Measurements from ENCODE around the gene MAN2B2. TPM values are rescaled to one million over a fixed set of nuclear protein-coding genes. Genes with fewer than 3 reads are reported as not detected.
A peak's percentile ranks its signal among the peaks of the same experiment; 100 is the strongest.

MAN2B2 gene
- total and polyA plus RNA-seq, 7 experiments from 2014 or later: 10.5 to 56.2 (median 32.3) TPM

- H3K9me3 Mint-ChIP-seq: peaks cover 0 to 4% (median 0%) of the 10 kb centered on the region in 11 donors
- no peak overlapping the region for H3K4me3 ChIP-seq (ENCODE audit: low read length)
- ChIA-PET CTCF (no interaction called here), POLR2A (interaction anchor here (0.5 to 1.6 kb wide), 2 partner anchors 20 to 1333 kb away, joined by 4 to 5 read pairs; partner anchors contain the start of gene MRFAP1)
- no peaks in the 10 kb centered on the region for H3K27me3 Mint-ChIP-seq
- H3K4me3 Mint-ChIP-seq: no peak overlapping the region
- H3K27me3 ChIP-seq (ENCODE audit: control insufficient read depth in 2 of 2, insufficient read depth in 2 of 2, low read length in 2 of 2): no peaks in the 10 kb centered on the region
- intact Hi-C loops (cut with micrococcal nuclease): no loop called here
- H3K27ac Mint-ChIP-seq: no peak overlapping the region
- DNase-seq (no peak), ATAC-seq (no peak)
- H3K4me1 ChIP-seq (ENCODE audit: control insufficient read depth in 2 of 2, insufficient read depth in 2 of 2, low read length in 2 of 2): no peaks in the 10 kb centered on the region
- H3K36me3 ChIP-seq (ENCODE audit: control insufficient read depth in 2 of 3, insufficient read depth in 3 of 3, low read length in 3 of 3): peaks cover 0 to 61% (median 7%) of the 10 kb centered on the region in 3 experiments
- H3K9me3 ChIP-seq (ENCODE audit: control insufficient read depth in 2 of 3, low read length in 3 of 3): no peaks in the 10 kb centered on the region
- H3K4me1 Mint-ChIP-seq: no peaks in the 10 kb centered on the region
- no peak overlapping the region for H3K27ac ChIP-seq (ENCODE audit: low read depth, low read length)
- peaks cover 19 to 50% (median 27%) of the 10 kb centered on the region in 5 donors for H3K36me3 Mint-ChIP-seq
These were observed 44.7 kb downstream of the MAN2B2 start for GRCh38 chr4:6619466-6620255.

DNA sequence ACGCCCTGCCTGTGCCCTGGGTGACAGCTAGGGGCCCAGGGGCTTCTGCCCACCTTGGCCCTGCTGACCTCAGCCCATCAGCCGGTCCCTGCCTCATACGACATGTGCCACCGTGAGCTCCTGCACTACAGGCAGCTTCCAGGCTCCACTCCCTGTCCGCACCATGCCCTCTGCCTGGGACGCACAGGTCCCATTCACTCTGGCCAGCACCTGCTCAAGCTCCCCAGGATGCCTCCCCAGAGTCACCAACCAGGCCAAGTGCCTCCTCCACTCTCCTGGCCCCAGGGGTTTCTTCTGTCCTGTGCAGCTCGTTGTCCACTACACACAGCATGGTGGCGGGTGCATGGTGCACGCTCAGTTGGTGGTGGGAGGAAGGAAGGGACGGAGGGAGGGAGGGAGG, 45.3 kb downstream of the MAN2B2 start:
- intact Hi-C loops (cut with micrococcal nuclease): no loop called here
- ChIA-PET CTCF (no interaction called here), POLR2A (interaction anchor here (1.6 kb wide), 1 partner anchor 20 kb away, joined by 5 read pairs; the partner anchor contains the start of gene MRFAP1)
- peaks cover 19 to 45% (median 27%) of the 10 kb centered on the region in 5 donors for H3K36me3 Mint-ChIP-seq
- Histone ChIP-seq H3K27ac (ENCODE audit: low read depth, low read length) (no peak overlapping the region), H3K36me3 (ENCODE audit: control insufficient read depth in 2 of 3, insufficient read depth in 3 of 3, low read length in 3 of 3) (peaks cover 0 to 55% (median 7%) of the 10 kb centered on the region in 3 experiments), H3K4me3 (ENCODE audit: low read length) (no peak overlapping the region), H3K4me1 (ENCODE audit: control insufficient read depth in 2 of 2, insufficient read depth in 2 of 2, low read length in 2 of 2) (no peaks in the 10 kb centered on the region), H3K9me3 (ENCODE audit: control insufficient read depth in 2 of 3, low read length in 3 of 3) (no peaks in the 10 kb centered on the region), H3K27me3 (ENCODE audit: control insufficient read depth in 2 of 2, insufficient read depth in 2 of 2, low read length in 2 of 2) (no peaks in the 10 kb centered on the region)
- H3K27me3 Mint-ChIP-seq: no peaks in the 10 kb centered on the region
- peak overlapping the region in 1 of 9 donors; percentile 74 for H3K27ac Mint-ChIP-seq
- no peak overlapping the region for H3K4me3 Mint-ChIP-seq
- peaks cover 0 to 4% (median 0%) of the 10 kb centered on the region in 11 donors for H3K9me3 Mint-ChIP-seq
- DNase-seq: no peak
- ATAC-seq: no peak
- H3K4me1 Mint-ChIP-seq: no peaks in the 10 kb centered on the region

- Mint-ChIP-seq H3K4me3 (no peak overlapping the region), H3K27me3 (no peaks in the 10 kb centered on the region), H3K36me3 (peaks cover 18 to 41% (median 25%) of the 10 kb centered on the region in 5 donors), H3K9me3 (peaks cover 0 to 4% (median 0%) of the 10 kb centered on the region in 11 donors), H3K27ac (peak overlapping the region in 4 of 9 donors; percentile 20 to 66 (median 46)), H3K4me1 (no peaks in the 10 kb centered on the region)
- ChIA-PET CTCF (no interaction called here), POLR2A (interaction anchor here (1.6 kb wide), 1 partner anchor 19 kb away, joined by 5 read pairs; the partner anchor contains the start of gene MRFAP1)
- DNase-seq (no peak), ATAC-seq (no peak)
- Histone ChIP-seq H3K4me3 (ENCODE audit: low read length) (no peak overlapping the region), H3K9me3 (ENCODE audit: control insufficient read depth in 2 of 3, low read length in 3 of 3) (no peaks in the 10 kb centered on the region), H3K4me1 (ENCODE audit: control insufficient read depth in 2 of 2, insufficient read depth in 2 of 2, low read length in 2 of 2) (no peaks in the 10 kb centered on the region), H3K36me3 (ENCODE audit: control insufficient read depth in 2 of 3, insufficient read depth in 3 of 3, low read length in 3 of 3) (peaks cover 0 to 49% (median 7%) of the 10 kb centered on the region in 3 experiments), H3K27ac (ENCODE audit: low read depth, low read length) (no peak overlapping the region), H3K27me3 (ENCODE audit: control insufficient read depth in 2 of 2, insufficient read depth in 2 of 2, low read length in 2 of 2) (no peaks in the 10 kb centered on the region)
- intact Hi-C loops (cut with micrococcal nuclease): no loop called here
These were observed 46.0 kb downstream of the MAN2B2 start for GRCh38 chr4:6620891-6621555.

DNA sequence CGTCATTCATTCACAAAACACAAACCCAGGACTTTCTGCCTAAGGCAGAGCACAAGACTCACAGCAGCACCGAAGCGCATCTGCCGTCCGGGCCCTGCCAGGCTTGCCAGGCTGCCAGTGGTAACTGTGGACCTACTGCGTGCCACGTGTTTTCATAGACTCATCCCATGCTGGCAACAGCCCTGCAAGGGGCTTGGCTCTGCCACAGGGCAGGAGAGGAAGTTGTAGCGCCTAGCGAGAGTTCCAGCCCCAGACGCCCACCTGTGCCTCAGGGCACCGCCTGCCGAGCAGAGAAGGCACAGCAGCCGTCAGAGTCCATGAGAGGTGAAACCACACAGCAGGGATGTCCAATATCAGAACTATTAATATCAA, 46.6 kb downstream of the MAN2B2 start:
- Histone ChIP-seq H3K36me3 (ENCODE audit: control insufficient read depth in 2 of 3, insufficient read depth in 3 of 3, low read length in 3 of 3) (peaks cover 0 to 44% (median 7%) of the 10 kb centered on the region in 3 experiments), H3K9me3 (ENCODE audit: control insufficient read depth in 2 of 3, low read length in 3 of 3) (no peaks in the 10 kb centered on the region), H3K4me3 (ENCODE audit: low read length) (no peak overlapping the region), H3K4me1 (ENCODE audit: control insufficient read depth in 2 of 2, insufficient read depth in 2 of 2, low read length in 2 of 2) (no peaks in the 10 kb centered on the region), H3K27ac (ENCODE audit: low read depth, low read length) (no peak overlapping the region), H3K27me3 (ENCODE audit: control insufficient read depth in 2 of 2, insufficient read depth in 2 of 2, low read length in 2 of 2) (no peaks in the 10 kb centered on the region)
- Mint-ChIP-seq H3K9me3 (peaks cover 0 to 4% (median 0%) of the 10 kb centered on the region in 11 donors), H3K4me1 (no peaks in the 10 kb centered on the region), H3K27me3 (no peaks in the 10 kb centered on the region), H3K36me3 (peaks cover 12 to 36% (median 20%) of the 10 kb centered on the region in 5 donors), H3K4me3 (no peak overlapping the region), H3K27ac (peak overlapping the region in 3 of 9 donors; percentile 20 to 58 (median 20))
- DNase-seq (no peak), ATAC-seq (no peak)
- POLR2A ChIA-PET: no interaction called here
- CTCF ChIA-PET: no interaction called here
- intact Hi-C loops (cut with micrococcal nuclease): no loop called here

DNA sequence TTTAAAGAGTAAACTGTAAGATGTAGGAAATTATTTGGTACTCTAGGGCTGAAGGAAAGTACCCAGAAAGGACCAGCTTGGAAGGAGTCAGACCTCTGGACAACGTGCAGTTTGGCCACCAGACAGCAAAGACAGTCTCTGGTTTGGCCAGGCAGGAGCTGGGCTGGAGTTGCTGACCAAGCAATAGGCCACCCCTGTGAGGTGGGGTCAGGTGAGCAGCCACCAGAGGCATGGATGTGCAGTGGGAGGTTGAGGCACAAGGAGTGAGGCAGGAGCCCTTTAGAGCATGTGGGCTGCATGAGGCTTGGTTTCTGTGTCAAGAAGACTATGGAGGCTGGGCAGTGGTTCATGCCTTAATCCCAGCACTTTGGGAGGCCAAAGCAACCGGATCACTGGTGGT, 47.8 kb downstream of the MAN2B2 start:
- H3K4me3 ChIP-seq (ENCODE audit: low read length): no peak overlapping the region
- H3K36me3 ChIP-seq (ENCODE audit: control insufficient read depth in 2 of 3, insufficient read depth in 3 of 3, low read length in 3 of 3): peaks cover 0 to 32% (median 7%) of the 10 kb centered on the region in 3 experiments
- CTCF ChIA-PET: no interaction called here
- no peak for DNase-seq
- intact Hi-C loops (cut with micrococcal nuclease): loop anchor here in 1 of 2 donors (1.0 kb wide), 1 partner anchor 18 kb away; the partner anchor contains the start of gene MRFAP1
- no peak for ATAC-seq
- peaks cover 6 to 24% (median 12%) of the 10 kb centered on the region in 5 donors for H3K36me3 Mint-ChIP-seq
- H3K9me3 ChIP-seq (ENCODE audit: control insufficient read depth in 2 of 3, low read length in 3 of 3): no peaks in the 10 kb centered on the region
- no peaks in the 10 kb centered on the region for H3K4me1 ChIP-seq (ENCODE audit: control insufficient read depth in 2 of 2, insufficient read depth in 2 of 2, low read length in 2 of 2)
- H3K27ac ChIP-seq (ENCODE audit: low read depth, low read length): no peak overlapping the region
- no peaks in the 10 kb centered on the region for H3K27me3 Mint-ChIP-seq
- H3K9me3 Mint-ChIP-seq: peaks cover 0 to 1% (median 0%) of the 10 kb centered on the region in 11 donors
- no peak overlapping the region for H3K27ac Mint-ChIP-seq
- H3K4me1 Mint-ChIP-seq: no peaks in the 10 kb centered on the region
- POLR2A ChIA-PET: no interaction called here
- no peaks in the 10 kb centered on the region for H3K27me3 ChIP-seq (ENCODE audit: control insufficient read depth in 2 of 2, insufficient read depth in 2 of 2, low read length in 2 of 2)
- no peak overlapping the region for H3K4me3 Mint-ChIP-seq

- no peak overlapping the region for H3K4me3 Mint-ChIP-seq
- H3K27ac ChIP-seq (ENCODE audit: low read depth, low read length): no peak overlapping the region
- H3K9me3 ChIP-seq (ENCODE audit: control insufficient read depth in 2 of 3, low read length in 3 of 3): no peaks in the 10 kb centered on the region
- peaks cover 0 to 3% (median 0%) of the 10 kb centered on the region in 5 donors for H3K27me3 Mint-ChIP-seq
- ATAC-seq: no peak
- no peak overlapping the region for H3K4me3 ChIP-seq (ENCODE audit: low read length)
- no peak overlapping the region for H3K27ac Mint-ChIP-seq
- H3K4me1 Mint-ChIP-seq: no peaks in the 10 kb centered on the region
- H3K9me3 Mint-ChIP-seq: peaks cover 0 to 1% (median 0%) of the 10 kb centered on the region in 11 donors
- intact Hi-C loops (cut with micrococcal nuclease): no loop called here
- H3K27me3 ChIP-seq (ENCODE audit: control insufficient read depth in 2 of 2, insufficient read depth in 2 of 2, low read length in 2 of 2): no peaks in the 10 kb centered on the region
- H3K36me3 Mint-ChIP-seq: peaks cover 3 to 12% (median 5%) of the 10 kb centered on the region in 5 donors
- H3K4me1 ChIP-seq (ENCODE audit: control insufficient read depth in 2 of 2, insufficient read depth in 2 of 2, low read length in 2 of 2): no peaks in the 10 kb centered on the region
- H3K36me3 ChIP-seq (ENCODE audit: control insufficient read depth in 2 of 3, insufficient read depth in 3 of 3, low read length in 3 of 3): peaks cover 0 to 10% (median 0%) of the 10 kb centered on the region in 3 experiments
- ChIA-PET POLR2A (no interaction called here), CTCF (no interaction called here)
- no peak for DNase-seq
These were observed 50.3 kb downstream of the MAN2B2 start for GRCh38 chr4:6625256-6625655.

All from naive thymus-derived CD4-positive, alpha-beta T cell (primary cell).